ENCODE results near the gene BRF1. TPM values are rescaled to one million over a fixed set of nuclear protein-coding genes. Genes with fewer than 3 reads are reported as not detected.

The BRF1 gene
- total RNA-seq, 1 donor from 2014 or later = 60.7 TPM

GRCh38 chr14:105271224-105271890 is 29.4 kb downstream of the BRF1 start:
- FAIRE-seq (no peak), DNase-seq (ENCODE audit: low spot score in 2 of 2) (peak in 1 of 2 donors; percentile 56)

- DNase-seq (ENCODE audit: low spot score in 2 of 2) (no peak), FAIRE-seq (no peak)
Observed at GRCh38 chr14:105269405-105269804, 31.4 kb downstream of the BRF1 start.

GRCh38 chr14:105268736-105269354 is 32.0 kb downstream of the BRF1 start:
- no peak for DNase-seq (ENCODE audit: low spot score in 2 of 2)
- FAIRE-seq = no peak

- DNase-seq (ENCODE audit: low spot score in 2 of 2) = no peak
- no peak for FAIRE-seq
Observed at GRCh38 chr14:105267820-105268548, 32.8 kb downstream of the BRF1 start.

- FAIRE-seq (no peak), DNase-seq (ENCODE audit: low spot score in 2 of 2) (no peak)
Observed at GRCh38 chr14:105261781-105262180, 39.0 kb downstream of the BRF1 start.

- DNase-seq (ENCODE audit: low spot score in 2 of 2) (no peak), FAIRE-seq (no peak)
Observed at GRCh38 chr14:105260959-105261358, 39.8 kb downstream of the BRF1 start.

- FAIRE-seq = no peak
- no peak for DNase-seq (ENCODE audit: low spot score in 2 of 2)
Observed at GRCh38 chr14:105258846-105259245, 42.0 kb downstream of the BRF1 start.

- DNase-seq (ENCODE audit: low spot score in 2 of 2) (no peak), FAIRE-seq (no peak)
Observed at GRCh38 chr14:105257464-105257863, 43.3 kb downstream of the BRF1 start.

GRCh38 chr14:105256292-105256960 is 44.4 kb downstream of the BRF1 start:
- FAIRE-seq = no peak
- DNase-seq (ENCODE audit: low spot score in 2 of 2) = no peak

- FAIRE-seq (no peak), DNase-seq (ENCODE audit: low spot score in 2 of 2) (no peak)
Observed at GRCh38 chr14:105255021-105255507, 45.7 kb downstream of the BRF1 start.

- FAIRE-seq = no peak
- DNase-seq (ENCODE audit: low spot score in 2 of 2) = no peak
Observed at GRCh38 chr14:105253329-105253682, 47.5 kb downstream of the BRF1 start.

- no peak for DNase-seq (ENCODE audit: low spot score in 2 of 2)
- FAIRE-seq = no peak
Observed at GRCh38 chr14:105252552-105253328, 48.1 kb downstream of the BRF1 start.

GRCh38 chr14:105251920-105252319 is 48.9 kb downstream of the BRF1 start:
- FAIRE-seq (no peak), DNase-seq (ENCODE audit: low spot score in 2 of 2) (no peak)

GRCh38 chr14:105250986-105251385 is 49.8 kb downstream of the BRF1 start:
- FAIRE-seq (no peak), DNase-seq (ENCODE audit: low spot score in 2 of 2) (no peak)

- no peak for DNase-seq (ENCODE audit: low spot score in 2 of 2)
Observed at GRCh38 chr14:105250008-105250366, 50.8 kb downstream of the BRF1 start.

GRCh38 chr14:105249182-105250007 is 51.4 kb downstream of the BRF1 start:
- no peak for DNase-seq (ENCODE audit: low spot score in 2 of 2)
- FAIRE-seq = no peak

More at GRCh38 chr14:105250008-105250366, 50.8 kb downstream of the BRF1 start:
- FAIRE-seq = no peak

- peak; percentile 96 to 97 for DNase-seq (ENCODE audit: low spot score in 2 of 2)
- no peak for FAIRE-seq
Observed at GRCh38 chr14:105248368-105249181, 52.2 kb downstream of the BRF1 start, which contains the start of gene BTBD6. Gene BTBD6 (plus strand): TSS chr14:105248533. CDS start chr14:105248712, 179 bp downstream.

GRCh38 chr14:105247715-105248367 is 53.0 kb downstream of the BRF1 start:
- no peak for FAIRE-seq
- DNase-seq (ENCODE audit: low spot score in 2 of 2) = no peak
